Measurements from ENCODE around the gene RTN1.

DNA sequence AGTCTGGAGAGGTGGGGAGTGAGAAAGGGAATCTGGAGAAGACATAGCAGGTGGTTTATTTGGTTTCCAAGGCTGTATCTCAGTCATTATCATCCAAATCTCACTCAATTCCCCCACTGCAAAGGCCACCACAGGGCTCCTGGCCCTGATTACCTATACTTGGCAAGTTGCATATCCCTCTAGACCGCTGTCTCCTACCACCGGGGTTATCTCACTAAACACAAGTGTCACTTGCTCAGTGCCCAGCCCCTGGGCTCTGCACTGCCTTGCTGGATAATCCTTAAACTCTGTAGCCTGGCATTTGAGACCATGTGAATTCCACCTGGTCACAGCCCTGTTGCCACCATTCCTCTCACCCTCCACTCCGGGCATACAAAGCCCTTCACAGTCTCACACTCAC is 119.0 kb downstream of the RTN1 start:
- TF ChIP-seq POLR2A (IDR thresholded peaks at IDR 0.05; ENCODE audit: low read length) (no peak), CTCF (IDR thresholded peaks at IDR 0.05) (no peak), SREBF2 (IDR thresholded peaks at IDR 0.05) (no peak), EHMT2 (IDR thresholded peaks at IDR 0.05; ENCODE audit: low read depth) (no peak), RCOR1 (IDR thresholded peaks at IDR 0.05; ENCODE audit: low read depth, low read length) (no peak), KDM5A (IDR thresholded peaks at IDR 0.05) (no peak), JUNB (IDR thresholded peaks at IDR 0.05) (no peak), ESRRA (IDR thresholded peaks at IDR 0.05; ENCODE audit: borderline replicate concordance, low read length) (no peak), RAD21 (conservative IDR thresholded peaks at IDR 0.05 in 1 of 2, IDR thresholded peaks at IDR 0.05 in 1 of 2) (no peak), MAFK (IDR thresholded peaks at IDR 0.05; ENCODE audit: partially characterized antibody) (no peak), SMC3 (IDR thresholded peaks at IDR 0.05) (no peak), PHF8 (IDR thresholded peaks at IDR 0.05; ENCODE audit: borderline replicate concordance, low read depth) (no peak)
- TF ChIP-seq, protein P1, sequence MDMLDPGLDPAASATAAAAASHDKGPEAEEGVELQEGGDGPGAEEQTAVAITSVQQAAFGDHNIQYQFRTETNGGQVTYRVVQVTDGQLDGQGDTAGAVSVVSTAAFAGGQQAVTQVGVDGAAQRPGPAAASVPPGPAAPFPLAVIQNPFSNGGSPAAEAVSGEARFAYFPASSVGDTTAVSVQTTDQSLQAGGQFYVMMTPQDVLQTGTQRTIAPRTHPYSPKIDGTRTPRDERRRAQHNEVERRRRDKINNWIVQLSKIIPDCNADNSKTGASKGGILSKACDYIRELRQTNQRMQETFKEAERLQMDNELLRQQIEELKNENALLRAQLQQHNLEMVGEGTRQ (IDR thresholded peaks at IDR 0.05): no peak
- TF ChIP-seq, protein P2, sequence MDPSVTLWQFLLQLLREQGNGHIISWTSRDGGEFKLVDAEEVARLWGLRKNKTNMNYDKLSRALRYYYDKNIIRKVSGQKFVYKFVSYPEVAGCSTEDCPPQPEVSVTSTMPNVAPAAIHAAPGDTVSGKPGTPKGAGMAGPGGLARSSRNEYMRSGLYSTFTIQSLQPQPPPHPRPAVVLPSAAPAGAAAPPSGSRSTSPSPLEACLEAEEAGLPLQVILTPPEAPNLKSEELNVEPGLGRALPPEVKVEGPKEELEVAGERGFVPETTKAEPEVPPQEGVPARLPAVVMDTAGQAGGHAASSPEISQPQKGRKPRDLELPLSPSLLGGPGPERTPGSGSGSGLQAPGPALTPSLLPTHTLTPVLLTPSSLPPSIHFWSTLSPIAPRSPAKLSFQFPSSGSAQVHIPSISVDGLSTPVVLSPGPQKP (IDR thresholded peaks at IDR 0.05; ENCODE audit: low read depth, low read length): no peak
